Activated naive CD4-positive, alpha-beta T cell treated with anti-CD3 and anti-CD28 coated beads for 36 hours (primary cell): ENCODE measurements around the gene EEF2KMT. TPM values are rescaled to one million over a fixed set of nuclear protein-coding genes. Genes with fewer than 3 reads are reported as not detected.
"Not testable (repeated sequence)": the region's sequence is repeated elsewhere in the genome, so short reads cannot be mapped to it uniquely, and the experiment has no call there.

Experiments used
- CTCF ChIA-PET: fragments of 350-600 bp; sonication (Branson Sonifier 250); formaldehyde crosslinking; loops from one replicate; lab custom pipeline; 2021; ENCODE audit warnings: antibody characterized with exemption; lab: Charles Lee
- DNase-seq: peaks from one replicate; pipeline ENCODE4 v3.0.0-alpha.2; 2020
- H3K27ac Mint-ChIP-seq: one replicate; pipeline ENCODE4 v1.8.0; 2021; ENCODE audit warnings: mild to moderate bottlenecking, mixed read lengths
- H3K27me3 Mint-ChIP-seq: one replicate; pipeline ENCODE4 v1.8.0; 2021; ENCODE audit warnings: low read depth, mixed read lengths
- H3K36me3 Mint-ChIP-seq: one replicate; pipeline ENCODE4 v1.8.0; 2021; ENCODE audit warnings: low read depth, mixed read lengths
- H3K4me1 Mint-ChIP-seq: one replicate; pipeline ENCODE4 v1.8.0; 2021; ENCODE audit warnings: low read depth, mixed read lengths
- H3K4me3 Mint-ChIP-seq: one replicate; pipeline ENCODE4 v1.8.0; 2021; ENCODE audit warnings: mild to moderate bottlenecking, moderate library complexity, mixed read lengths
- H3K9me3 Mint-ChIP-seq: one replicate; pipeline ENCODE4 v1.8.0; 2021; ENCODE audit warnings: mixed read lengths
- intact Hi-C: fragments of 100-400 bp; cut with micrococcal nuclease; formaldehyde crosslinking; loops from one replicate; pipeline ENCODE4 v1.15.1; 2023
- total RNA-seq, 2 experiments: library from RNA; stranded (reverse); gene quantifications; one replicate each; pipeline ENCODE4 v1.2.3, GENCODE V29; 2021

The EEF2KMT gene, protein sequence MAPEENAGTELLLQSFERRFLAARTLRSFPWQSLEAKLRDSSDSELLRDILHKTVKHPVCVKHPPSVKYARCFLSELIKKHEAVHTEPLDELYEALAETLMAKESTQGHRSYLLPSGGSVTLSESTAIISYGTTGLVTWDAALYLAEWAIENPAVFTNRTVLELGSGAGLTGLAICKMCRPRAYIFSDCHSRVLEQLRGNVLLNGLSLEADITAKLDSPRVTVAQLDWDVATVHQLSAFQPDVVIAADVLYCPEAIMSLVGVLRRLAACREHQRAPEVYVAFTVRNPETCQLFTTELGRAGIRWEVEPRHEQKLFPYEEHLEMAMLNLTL
- 10 to 100 TPM; 13.8 to 14.2 TPM for total RNA-seq

GRCh38 chr16:5097470-5098220, at the start of gene EEF2KMT:
EEF2KMT (minus strand) TSS chr16:5097795; CDS start chr16:5097739, 56 bp downstream.
- Mint-ChIP-seq H3K4me1 (peaks cover 22% of the 10 kb centered on the region), H3K27ac (peak within 1 kb of the TSS; percentile 85), H3K4me3 (peak within 1 kb of the TSS; percentile 85)
- not testable (repeated sequence) for H3K27me3 Mint-ChIP-seq, H3K9me3 Mint-ChIP-seq, H3K36me3 Mint-ChIP-seq
- peak; percentile 98 for DNase-seq
- CTCF ChIA-PET, result interaction anchor here (0.6 to 0.8 kb wide), 2 partner anchors 13 to 41 kb away, joined by 3 to 4 read pairs; no protein-coding TSS in a partner anchor
- intact Hi-C loops, result loop anchor here (1.0 to 10.0 kb wide), 7 partner anchors 26 to 563 kb away; partner anchors contain the start of genes ALG1, CDIP1, GLYR1 and NAGPA

GRCh38 chr16:5144621-5144956, 47.0 kb upstream of the EEF2KMT start:
- intact Hi-C loops, H3K4me3 Mint-ChIP-seq, H3K9me3 Mint-ChIP-seq, H3K36me3 Mint-ChIP-seq, DNase-seq, CTCF ChIA-PET, H3K4me1 Mint-ChIP-seq, H3K27ac Mint-ChIP-seq: not testable (repeated sequence)
- H3K27me3 Mint-ChIP-seq, result peaks cover 11% of the 10 kb centered on the region

DNA sequence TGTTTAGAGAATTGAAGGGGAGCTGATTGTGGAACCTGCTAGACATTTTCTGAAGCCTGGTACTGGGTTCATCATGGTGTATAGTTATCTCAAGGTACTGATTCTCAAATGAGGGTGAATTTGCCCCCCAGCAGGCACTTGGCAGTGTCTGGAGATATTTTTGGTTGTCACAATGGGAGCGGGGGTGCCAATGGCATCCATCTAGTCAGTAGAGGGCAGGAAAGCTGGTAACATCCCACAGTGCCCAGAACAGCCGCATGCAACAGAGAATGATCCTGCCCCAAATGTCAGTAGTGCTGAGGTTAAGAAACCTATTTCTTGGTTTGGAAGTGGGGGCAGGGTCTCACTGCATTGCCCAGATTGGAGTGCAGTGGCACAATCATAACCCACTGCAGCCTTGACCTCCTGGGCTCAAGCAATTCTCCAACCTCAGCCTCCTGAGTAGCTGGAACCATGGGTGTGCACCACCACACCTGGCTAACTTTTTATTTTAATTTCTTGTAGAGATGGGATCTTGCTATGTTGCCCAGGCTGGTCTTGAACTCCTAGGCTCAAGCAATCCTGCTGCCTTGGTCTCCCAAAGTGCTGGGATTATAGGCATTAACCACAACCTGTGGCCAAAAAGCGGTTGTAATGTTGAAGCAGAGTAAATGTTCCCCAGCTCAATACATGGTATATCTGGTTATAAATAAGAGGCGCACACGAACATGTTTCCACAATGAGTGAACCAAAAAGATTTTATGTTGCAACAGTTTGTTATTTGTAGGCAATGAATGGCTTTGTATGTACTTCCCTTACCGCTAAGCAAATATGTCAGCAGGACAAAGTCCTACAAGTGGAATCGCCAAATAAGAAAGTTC, 46.4 kb upstream of the EEF2KMT start:
- no peaks in the 10 kb centered on the region for H3K36me3 Mint-ChIP-seq
- no peak overlapping the region for H3K27ac Mint-ChIP-seq

GRCh38 chr16:5140151-5140550, 42.6 kb upstream of the EEF2KMT start:
- intact Hi-C loops, DNase-seq, H3K36me3 Mint-ChIP-seq, H3K4me1 Mint-ChIP-seq, H3K27ac Mint-ChIP-seq, H3K4me3 Mint-ChIP-seq, H3K9me3 Mint-ChIP-seq: not testable (repeated sequence)
- CTCF ChIA-PET, result interaction anchor here (0.6 kb wide), 1 partner anchor 23 kb away, joined by 6 read pairs; no protein-coding TSS in a partner anchor
- H3K27me3 Mint-ChIP-seq, result peaks cover 11% of the 10 kb centered on the region

More for the DNA sequence above, 46.4 kb upstream of the EEF2KMT start:
- no peak for DNase-seq
- Mint-ChIP-seq H3K4me1 (no peaks in the 10 kb centered on the region), H3K27me3 (peaks cover 11% of the 10 kb centered on the region), H3K4me3 (no peak overlapping the region), H3K9me3 (no peaks in the 10 kb centered on the region)
- intact Hi-C loops, result no loop called here
- CTCF ChIA-PET, result no interaction called here

DNA sequence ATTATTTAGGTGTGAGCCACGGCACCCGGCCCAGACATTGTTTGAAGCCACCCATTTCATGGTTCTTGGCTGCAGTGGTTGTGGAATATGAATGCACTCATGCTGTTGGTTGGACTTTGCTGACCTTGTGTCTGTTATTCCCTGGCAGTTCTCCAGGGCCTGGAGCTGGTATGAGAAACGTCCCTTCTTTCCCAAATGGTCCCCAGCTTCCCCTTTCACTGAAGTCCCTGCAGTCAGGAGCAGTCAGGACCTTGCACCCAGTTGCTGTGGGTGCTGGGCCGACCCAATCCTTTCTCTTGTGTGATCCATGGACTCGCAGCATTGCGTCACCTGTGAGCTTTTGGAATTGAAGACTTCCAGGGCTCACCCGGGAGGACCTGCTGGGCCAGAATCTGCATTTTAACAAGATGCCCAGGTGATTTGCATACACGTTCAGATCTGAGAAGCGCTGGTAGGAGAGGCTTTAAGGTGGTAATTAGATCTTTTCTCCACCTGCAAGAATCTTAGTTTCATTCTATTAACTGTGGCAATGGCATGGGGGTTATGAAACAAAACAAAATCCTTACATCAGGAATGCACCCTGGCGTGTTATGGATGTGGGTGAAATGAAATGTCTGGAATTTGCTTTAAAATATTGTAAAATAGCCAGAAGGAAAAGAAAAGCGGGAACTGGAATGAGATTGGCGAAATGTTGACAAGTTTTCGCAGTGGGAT, 37.3 kb upstream of the EEF2KMT start:
- H3K36me3 Mint-ChIP-seq, H3K4me3 Mint-ChIP-seq, DNase-seq, H3K9me3 Mint-ChIP-seq, CTCF ChIA-PET, intact Hi-C loops, H3K27ac Mint-ChIP-seq, H3K4me1 Mint-ChIP-seq: not testable (repeated sequence)
- peaks cover 14% of the 10 kb centered on the region for H3K27me3 Mint-ChIP-seq

GRCh38 chr16:5132915-5133600, 35.5 kb upstream of the EEF2KMT start:
- H3K9me3 Mint-ChIP-seq, H3K36me3 Mint-ChIP-seq, intact Hi-C loops, H3K27ac Mint-ChIP-seq, CTCF ChIA-PET, H3K4me3 Mint-ChIP-seq, H3K4me1 Mint-ChIP-seq, DNase-seq: not testable (repeated sequence)
- H3K27me3 Mint-ChIP-seq, result peaks cover 15% of the 10 kb centered on the region

GRCh38 chr16:5131467-5132004, 33.9 kb upstream of the EEF2KMT start:
- H3K4me3 Mint-ChIP-seq, H3K4me1 Mint-ChIP-seq, H3K27ac Mint-ChIP-seq, DNase-seq, CTCF ChIA-PET, intact Hi-C loops, H3K36me3 Mint-ChIP-seq, H3K9me3 Mint-ChIP-seq: not testable (repeated sequence)
- H3K27me3 Mint-ChIP-seq, result peaks cover 14% of the 10 kb centered on the region

DNA sequence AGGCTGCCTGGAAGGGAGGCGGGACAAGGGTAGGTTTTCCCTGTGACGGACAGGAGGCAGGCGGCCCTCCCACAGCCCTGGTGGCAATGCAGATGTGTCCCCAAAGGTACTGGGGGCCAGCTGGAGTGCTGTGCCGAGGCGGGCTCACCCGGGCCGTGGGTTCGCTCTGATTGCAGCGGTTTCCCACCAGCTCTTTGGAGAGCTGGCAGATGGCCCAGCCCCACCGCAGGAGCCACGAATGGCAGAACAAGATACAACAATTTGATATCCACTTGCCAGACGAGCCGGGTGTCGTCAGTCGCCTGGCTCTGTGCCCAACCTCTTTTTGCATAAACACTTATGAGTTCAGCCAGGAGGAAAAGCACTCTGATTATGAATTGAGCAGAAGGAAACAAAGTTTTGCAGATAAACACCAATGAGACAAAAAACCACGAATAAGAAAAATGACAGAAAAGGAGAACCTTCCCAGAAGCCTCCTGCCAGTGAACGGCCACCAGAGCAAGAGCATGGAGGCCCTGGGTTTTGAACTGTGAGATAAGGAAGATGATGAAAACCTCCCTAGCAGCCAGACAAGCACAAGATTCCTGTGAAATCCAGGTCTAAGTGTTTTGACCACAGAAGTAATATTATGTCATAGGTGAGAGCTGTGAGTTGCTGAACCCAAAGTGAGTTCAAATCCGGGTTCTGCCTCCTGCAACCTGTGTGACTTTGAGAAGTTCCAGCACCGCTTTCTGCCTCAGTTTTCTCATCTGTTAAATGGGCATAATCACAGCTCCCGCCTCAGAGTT, 19.9 kb upstream of the EEF2KMT start:
- CTCF ChIA-PET, H3K27me3 Mint-ChIP-seq, H3K4me3 Mint-ChIP-seq, H3K36me3 Mint-ChIP-seq, H3K9me3 Mint-ChIP-seq, H3K27ac Mint-ChIP-seq, intact Hi-C loops: not testable (repeated sequence)
- peak; percentile 39 for DNase-seq
- peaks cover 12% of the 10 kb centered on the region for H3K4me1 Mint-ChIP-seq

- CTCF ChIA-PET, intact Hi-C loops, H3K36me3 Mint-ChIP-seq, H3K9me3 Mint-ChIP-seq, DNase-seq, H3K4me3 Mint-ChIP-seq, H3K27ac Mint-ChIP-seq, H3K27me3 Mint-ChIP-seq: not testable (repeated sequence)
- H3K4me1 Mint-ChIP-seq, result peaks cover 12% of the 10 kb centered on the region
Measured at GRCh38 chr16:5116780-5117295, 19.2 kb upstream of the EEF2KMT start.

DNA sequence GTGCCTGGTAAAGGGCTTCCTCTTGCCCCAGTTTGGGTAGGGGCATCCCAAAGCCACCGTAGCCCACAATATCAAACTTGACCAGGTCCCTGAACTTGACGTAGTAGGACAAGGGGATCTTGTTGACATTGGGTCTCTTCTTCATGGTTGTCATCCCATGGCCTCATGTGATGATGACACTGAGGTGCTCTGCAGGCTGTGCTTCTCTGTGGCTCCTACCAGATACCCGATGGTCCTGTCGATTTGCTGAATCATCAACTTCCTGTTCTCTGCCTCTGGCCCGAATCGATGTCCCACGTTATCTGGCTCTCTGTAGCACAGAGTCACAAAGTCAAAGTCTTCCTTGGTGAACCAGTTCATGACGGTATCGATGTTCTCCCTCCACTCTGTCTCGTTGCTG, 13.3 kb upstream of the EEF2KMT start:
- H3K9me3 Mint-ChIP-seq, H3K27me3 Mint-ChIP-seq, H3K4me1 Mint-ChIP-seq, DNase-seq, intact Hi-C loops, CTCF ChIA-PET, H3K36me3 Mint-ChIP-seq, H3K27ac Mint-ChIP-seq, H3K4me3 Mint-ChIP-seq: not testable (repeated sequence)
